Activated B cell treated with CpG ODN at 0.5 μM for 24 hours (primary cell): ENCODE measurements around the gene RPA1. TPM values are rescaled to one million over a fixed set of nuclear protein-coding genes. Genes with fewer than 3 reads are reported as not detected.

ENCODE experiments used
- ATAC-seq: fragments of 200-7000 bp; cut with Tn5 transposase; one replicate; pipeline ENCODE4 v1.10.0; 2021; ENCODE audit warnings: low read depth, mild to moderate bottlenecking, moderate library complexity
- CTCF ChIA-PET: fragments of 350-600 bp; sonication (Branson Sonifier 250); formaldehyde crosslinking; loops from one replicate; lab custom pipeline; 2021; ENCODE audit warnings: antibody characterized with exemption; lab: Charles Lee
- POLR2A ChIA-PET: fragments of 350-600 bp; sonication (Branson Sonifier 250); formaldehyde crosslinking; loops from one replicate; lab custom pipeline; 2021; ENCODE audit warnings: antibody characterized with exemption; lab: Charles Lee
- DNase-seq: peaks from one replicate; pipeline ENCODE4 v3.0.0; 2022
- H3K27ac Mint-ChIP-seq: one replicate; pipeline ENCODE4 v1.8.0; 2020; ENCODE audit warnings: mixed read lengths
- H3K27me3 Mint-ChIP-seq: one replicate; pipeline ENCODE4 v1.8.0; 2021; ENCODE audit warnings: mixed read lengths
- H3K36me3 Mint-ChIP-seq: one replicate; pipeline ENCODE4 v1.8.0; 2021; ENCODE audit warnings: low read depth, mixed read lengths
- H3K4me1 Mint-ChIP-seq: one replicate; pipeline ENCODE4 v1.8.0; 2021; ENCODE audit warnings: mixed read lengths
- H3K4me3 Mint-ChIP-seq: one replicate; pipeline ENCODE4 v1.8.0; 2020; ENCODE audit warnings: mild to moderate bottlenecking, mixed read lengths
- H3K9me3 Mint-ChIP-seq: one replicate; pipeline ENCODE4 v1.8.0; 2020; ENCODE audit warnings: mixed read lengths
- CTCF ChIP-seq: fragments of 200-600 bp; IDR thresholded peaks from one replicate; pipeline ENCODE4 v1.8.0; 2022; ENCODE audit warnings: antibody characterized with exemption, mild to moderate bottlenecking
- intact Hi-C: fragments of 100-400 bp; cut with micrococcal nuclease; formaldehyde crosslinking; loops from one replicate; pipeline ENCODE4 v1.15.1; 2024
- total RNA-seq: library from RNA; stranded (reverse); gene quantifications from 2 replicates; pipeline ENCODE4 v1.2.3, GENCODE V29; 2022

RPA1 gene
- total RNA-seq = 99.8 and 109 TPM in 2 replicates

GRCh38 chr17:1829592-1830257 is at the start of gene RPA1, which contains the start of gene SMYD4:
Gene RPA1, plus strand, starts transcription at chr17:1830005. Its CDS starts 89 bp downstream, at chr17:1830094.
Gene SMYD4, minus strand, starts transcription at chr17:1829902. Its CDS starts 1,908 bp downstream, at chr17:1827994.
- ATAC-seq (peak; percentile 94), DNase-seq (peak; percentile 94)
- no peaks in the 10 kb centered on the region for H3K9me3 Mint-ChIP-seq
- H3K27me3 Mint-ChIP-seq = no peaks in the 10 kb centered on the region
- H3K36me3 Mint-ChIP-seq = peaks cover 33% of the 10 kb centered on the region
- peaks cover 44% of the 10 kb centered on the region for H3K4me1 Mint-ChIP-seq
- peak within 1 kb of the TSS; percentile 83 for H3K27ac Mint-ChIP-seq
- POLR2A ChIA-PET = interaction anchor here (0.6 to 2.6 kb wide), 15 partner anchors 9 to 238 kb away, joined by 3 to 22 read pairs (median 5); partner anchors contain the start of genes SLC43A2 and WDR81
- CTCF ChIA-PET = interaction anchor here (0.7 to 1.0 kb wide), 2 partner anchors 108 to 113 kb away, joined by 3 read pairs; no protein-coding TSS in a partner anchor
- H3K4me3 Mint-ChIP-seq = peak within 1 kb of the TSS; percentile 91
- intact Hi-C loops = loop anchor here (1.0 to 2.0 kb wide), 2 partner anchors 113 to 145 kb away; partner anchors contain the start of gene PRPF8
- no peak for TF ChIP-seq CTCF

- ChIA-PET POLR2A (interaction anchor here (0.6 to 3.8 kb wide), 13 partner anchors 11 to 159 kb away, joined by 3 to 113 read pairs (median 8); partner anchors contain the start of gene WDR81), CTCF (interaction anchor here (1.3 to 6.3 kb wide), 9 partner anchors 10 to 463 kb away, joined by 3 to 175 read pairs (median 34); partner anchors contain the start of gene WDR81)
- TF ChIP-seq CTCF = no peak
- Mint-ChIP-seq H3K4me3 (peak overlapping the region; percentile 66), H3K27me3 (no peaks in the 10 kb centered on the region), H3K4me1 (peaks cover 33% of the 10 kb centered on the region), H3K9me3 (no peaks in the 10 kb centered on the region), H3K27ac (peak overlapping the region; percentile 84), H3K36me3 (peaks cover 59% of the 10 kb centered on the region)
- intact Hi-C loops = no loop called here
- ATAC-seq (no peak), DNase-seq (no peak)
Measured at GRCh38 chr17:1782171-1782567, 47.6 kb upstream of the RPA1 start.

GRCh38 chr17:1783271-1783670 is 46.5 kb upstream of the RPA1 start:
- no peaks in the 10 kb centered on the region for H3K27me3 Mint-ChIP-seq
- ATAC-seq (peak; percentile 22), DNase-seq (no peak)
- peaks cover 33% of the 10 kb centered on the region for H3K4me1 Mint-ChIP-seq
- intact Hi-C loops = loop anchor here (1.0 kb wide), 1 partner anchor 12 kb away; no protein-coding TSS in a partner anchor
- ChIA-PET CTCF (interaction anchor here (0.8 to 6.3 kb wide), 21 partner anchors 11 to 462 kb away, joined by 3 to 175 read pairs (median 9); partner anchors contain the start of genes RILP and WDR81), POLR2A (interaction anchor here (0.7 to 3.8 kb wide), 12 partner anchors 12 to 268 kb away, joined by 3 to 113 read pairs (median 14); partner anchors contain the start of genes PRPF8, RPA1, SMYD4 and WDR81)
- H3K4me3 Mint-ChIP-seq = peak overlapping the region; percentile 44
- H3K9me3 Mint-ChIP-seq = no peaks in the 10 kb centered on the region
- TF ChIP-seq CTCF = no peak
- peak overlapping the region; percentile 84 for H3K27ac Mint-ChIP-seq
- peaks cover 58% of the 10 kb centered on the region for H3K36me3 Mint-ChIP-seq

- ChIA-PET POLR2A (interaction anchor here (0.6 to 3.8 kb wide), 13 partner anchors 12 to 268 kb away, joined by 3 to 113 read pairs (median 8); partner anchors contain the start of genes PRPF8, RPA1, SMYD4 and WDR81), CTCF (interaction anchor here (0.7 to 6.3 kb wide), 21 partner anchors 12 to 460 kb away, joined by 3 to 175 read pairs (median 9); partner anchors contain the start of genes RILP and WDR81)
- Mint-ChIP-seq H3K4me3 (peak overlapping the region; percentile 44), H3K27me3 (no peaks in the 10 kb centered on the region), H3K4me1 (peaks cover 33% of the 10 kb centered on the region), H3K36me3 (peaks cover 57% of the 10 kb centered on the region), H3K27ac (peak overlapping the region; percentile 84), H3K9me3 (no peaks in the 10 kb centered on the region)
- peak; percentile 90 for ATAC-seq
- DNase-seq = no peak
- intact Hi-C loops = loop anchor here (1.0 kb wide), 5 partner anchors 13 to 115 kb away; partner anchors contain the start of gene PRPF8
- TF ChIP-seq CTCF = no peak
Measured at GRCh38 chr17:1783834-1784611, 45.8 kb upstream of the RPA1 start.
